ENCODE measurements around the gene ZNF548. TPM values are rescaled to one million over a fixed set of nuclear protein-coding genes. Genes with fewer than 3 reads are reported as not detected.

Gene ZNF548
- total RNA-seq, 1 donor from 2014 or later = 16.6 TPM

- H3K9me3 Mint-ChIP-seq (ENCODE audit: unreplicated experiment) = peaks cover 23% of the 10 kb centered on the region
- Histone ChIP-seq H3K4me1 (ENCODE audit: insufficient read depth, low read length) (no peaks in the 10 kb centered on the region), H3K79me2 (ENCODE audit: insufficient read depth, low read length) (peaks cover 44% of the 10 kb centered on the region), H4K20me1 (ENCODE audit: insufficient read depth, low read length) (no peaks in the 10 kb centered on the region), H3K36me3 (ENCODE audit: insufficient read depth, low read length) (peaks cover 14% of the 10 kb centered on the region), H3K27me3 (ENCODE audit: insufficient read depth, low read length) (no peaks in the 10 kb centered on the region), H3K27ac (ENCODE audit: low read depth, low read length) (no peak overlapping the region), H3K9ac (ENCODE audit: low read length) (no peak overlapping the region), H2AFZ (ENCODE audit: low read depth, low read length) (no peak overlapping the region), H3K4me3 (ENCODE audit: insufficient read depth, low read depth, low read length) (no peak overlapping the region), H3K4me2 (ENCODE audit: low read length) (no peak overlapping the region), H3K9me3 (ENCODE audit: insufficient read depth, low read depth, low read length) (peaks cover 62% of the 10 kb centered on the region)
- H3K27me3 Mint-ChIP-seq (ENCODE audit: low read depth, unreplicated experiment) = no peaks in the 10 kb centered on the region
- DNase-seq (ENCODE audit: low read depth) (no peak), FAIRE-seq (no peak)
- TF ChIP-seq, protein P1, sequence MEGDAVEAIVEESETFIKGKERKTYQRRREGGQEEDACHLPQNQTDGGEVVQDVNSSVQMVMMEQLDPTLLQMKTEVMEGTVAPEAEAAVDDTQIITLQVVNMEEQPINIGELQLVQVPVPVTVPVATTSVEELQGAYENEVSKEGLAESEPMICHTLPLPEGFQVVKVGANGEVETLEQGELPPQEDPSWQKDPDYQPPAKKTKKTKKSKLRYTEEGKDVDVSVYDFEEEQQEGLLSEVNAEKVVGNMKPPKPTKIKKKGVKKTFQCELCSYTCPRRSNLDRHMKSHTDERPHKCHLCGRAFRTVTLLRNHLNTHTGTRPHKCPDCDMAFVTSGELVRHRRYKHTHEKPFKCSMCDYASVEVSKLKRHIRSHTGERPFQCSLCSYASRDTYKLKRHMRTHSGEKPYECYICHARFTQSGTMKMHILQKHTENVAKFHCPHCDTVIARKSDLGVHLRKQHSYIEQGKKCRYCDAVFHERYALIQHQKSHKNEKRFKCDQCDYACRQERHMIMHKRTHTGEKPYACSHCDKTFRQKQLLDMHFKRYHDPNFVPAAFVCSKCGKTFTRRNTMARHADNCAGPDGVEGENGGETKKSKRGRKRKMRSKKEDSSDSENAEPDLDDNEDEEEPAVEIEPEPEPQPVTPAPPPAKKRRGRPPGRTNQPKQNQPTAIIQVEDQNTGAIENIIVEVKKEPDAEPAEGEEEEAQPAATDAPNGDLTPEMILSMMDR (IDR thresholded peaks at IDR 0.05; ENCODE audit: insufficient read depth, low read depth, low read length) = no peak
- no peak for TF ChIP-seq EZH2 (IDR thresholded peaks at IDR 0.05; ENCODE audit: insufficient read depth, low read length)
- no peak overlapping the region for H3K4me3 Mint-ChIP-seq (ENCODE audit: unreplicated experiment)
- no peak overlapping the region for H3K27ac Mint-ChIP-seq (ENCODE audit: unreplicated experiment)
- peaks cover 40% of the 10 kb centered on the region for H3K36me3 Mint-ChIP-seq (ENCODE audit: low read depth, unreplicated experiment)
- no peaks in the 10 kb centered on the region for H3K4me1 Mint-ChIP-seq (ENCODE audit: low read depth, unreplicated experiment)
Observed at GRCh38 chr19:57443121-57443696, 53.6 kb downstream of the ZNF548 start.

DNA sequence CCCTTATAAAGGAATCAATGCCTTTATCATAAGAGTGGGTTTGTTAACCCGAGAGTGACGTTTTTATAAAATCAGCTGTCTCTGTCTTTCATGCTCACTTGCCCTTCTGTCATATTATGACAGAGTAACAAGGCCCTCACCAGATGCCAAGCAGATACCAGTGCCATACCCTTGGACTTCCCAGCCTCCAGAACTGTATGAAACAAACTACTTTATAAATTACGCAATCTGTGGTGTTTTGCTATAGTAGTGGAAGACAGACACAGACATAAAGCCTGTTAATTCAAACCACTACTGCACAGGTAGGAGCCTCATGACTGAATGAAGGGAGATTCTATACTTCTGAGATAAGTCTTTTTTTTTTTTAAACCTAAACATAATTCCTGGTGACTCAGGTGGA is 62.7 kb downstream of the ZNF548 start:
- FAIRE-seq = no peak
- TF ChIP-seq EZH2 (IDR thresholded peaks at IDR 0.05; ENCODE audit: insufficient read depth, low read length) = no peak
- TF ChIP-seq, protein P1 (IDR thresholded peaks at IDR 0.05; ENCODE audit: insufficient read depth, low read depth, low read length) = no peak
- no peak overlapping the region for H3K4me2 ChIP-seq (ENCODE audit: low read length)
- H3K4me3 ChIP-seq (ENCODE audit: insufficient read depth, low read depth, low read length) = no peak overlapping the region
- Mint-ChIP-seq H3K36me3 (ENCODE audit: low read depth, unreplicated experiment) (peaks cover 12% of the 10 kb centered on the region), H3K27me3 (ENCODE audit: low read depth, unreplicated experiment) (no peaks in the 10 kb centered on the region), H3K4me3 (ENCODE audit: unreplicated experiment) (no peak overlapping the region), H3K27ac (ENCODE audit: unreplicated experiment) (no peak overlapping the region), H3K9me3 (ENCODE audit: unreplicated experiment) (peaks cover 3% of the 10 kb centered on the region), H3K4me1 (ENCODE audit: low read depth, unreplicated experiment) (no peaks in the 10 kb centered on the region)
- H3K9ac ChIP-seq (ENCODE audit: low read length) = no peak overlapping the region
- DNase-seq (ENCODE audit: low read depth) = no peak
- H2AFZ ChIP-seq (ENCODE audit: low read depth, low read length) = no peak overlapping the region
- peaks cover 11% of the 10 kb centered on the region for H3K9me3 ChIP-seq (ENCODE audit: insufficient read depth, low read depth, low read length)
- no peaks in the 10 kb centered on the region for H3K4me1 ChIP-seq (ENCODE audit: insufficient read depth, low read length)
- H3K27ac ChIP-seq (ENCODE audit: low read depth, low read length) = no peak overlapping the region
- no peaks in the 10 kb centered on the region for H4K20me1 ChIP-seq (ENCODE audit: insufficient read depth, low read length)
- no peaks in the 10 kb centered on the region for H3K79me2 ChIP-seq (ENCODE audit: insufficient read depth, low read length)
- no peaks in the 10 kb centered on the region for H3K27me3 ChIP-seq (ENCODE audit: insufficient read depth, low read length)
- H3K36me3 ChIP-seq (ENCODE audit: insufficient read depth, low read length) = no peaks in the 10 kb centered on the region

Other genes starting within 250 kb of the ZNF548 start
- gene ZIM3, start 244.7 kb upstream of the ZNF548 start, total RNA-seq = not detected in 2 replicates
- not detected in 2 replicates for gene DUXA, start 222.4 kb upstream of the ZNF548 start, total RNA-seq
- gene ZNF264, start 198.4 kb upstream of the ZNF548 start, total RNA-seq = 25.5 and 26.5 TPM in 2 replicates
- 1.2 and 1.6 TPM in 2 replicates for gene AURKC, start 158.8 kb upstream of the ZNF548 start, total RNA-seq
- 21.7 and 23.8 TPM in 2 replicates for gene ZNF805, start 149.2 kb upstream of the ZNF548 start, total RNA-seq
- 87.2 and 105 TPM in 2 replicates for gene ZNF460, start 109.4 kb upstream of the ZNF548 start, total RNA-seq
- gene ZNF543, start 69.4 kb upstream of the ZNF548 start, total RNA-seq = 8.7 and 9.5 TPM in 2 replicates
- gene ZNF304, start 38.6 kb upstream of the ZNF548 start, total RNA-seq = 11.5 and 12.2 TPM in 2 replicates
- gene TRAPPC2B, start 26.3 kb upstream of the ZNF548 start, total RNA-seq = 9.2 and 11.6 TPM in 2 replicates
- 3.6 and 4.1 TPM in 2 replicates for gene ZNF547, start 26.3 kb upstream of the ZNF548 start, total RNA-seq
- gene ZNF17, start 21.3 kb downstream of the ZNF548 start, total RNA-seq = 7.7 and 11.6 TPM in 2 replicates
- 14.1 and 16.2 TPM in 2 replicates for gene ZNF749, start 45.5 kb downstream of the ZNF548 start, total RNA-seq
- gene VN1R1, start 67.3 kb downstream of the ZNF548 start, total RNA-seq = 1.5 and 1.7 TPM in 2 replicates
- gene ZNF772, start 87.7 kb downstream of the ZNF548 start, total RNA-seq = 13.8 and 14.5 TPM in 2 replicates
- 13.1 and 14.1 TPM in 2 replicates for gene ZNF419, start 97.9 kb downstream of the ZNF548 start, total RNA-seq
- gene ZNF773, start 110.1 kb downstream of the ZNF548 start, total RNA-seq = 11.4 and 13.3 TPM in 2 replicates
- 6.7 and 7.3 TPM in 2 replicates for gene ZNF549, start 137.5 kb downstream of the ZNF548 start, total RNA-seq
- gene ZNF550, start 170.0 kb downstream of the ZNF548 start, total RNA-seq = 13.4 and 13.5 TPM in 2 replicates
- 9.3 and 9.7 TPM in 2 replicates for gene ZNF416, start 189.1 kb downstream of the ZNF548 start, total RNA-seq
- 8.7 and 8.9 TPM in 2 replicates for gene ZIK1, start 194.3 kb downstream of the ZNF548 start, total RNA-seq
- 3.5 and 4.7 TPM in 2 replicates for gene ZNF530, start 210.0 kb downstream of the ZNF548 start, total RNA-seq
- 30.5 and 32.3 TPM in 2 replicates for gene ZNF134, start 224.4 kb downstream of the ZNF548 start, total RNA-seq
- gene ZNF211, start 243.3 kb downstream of the ZNF548 start, total RNA-seq = 18.2 and 21.9 TPM in 2 replicates

Measured in astrocyte (in vitro differentiated cells and primary cell).